B cell (primary cell): Measurements from ENCODE around the gene STX10.

Experiments
- CTCF ChIP-seq: fragments of 200-600 bp; IDR thresholded peaks from one replicate; pipeline ENCODE4 v1.8.0; 2022; ENCODE audit warnings: antibody characterized with exemption, mild to moderate bottlenecking
- EZH2 ChIP-seq: IDR thresholded peaks from 2 replicates; pipeline ENCODE4 v1.6.1; 2012; ENCODE audit warnings: borderline replicate concordance, low read depth, mild to moderate bottlenecking, moderate library complexity, low read length; ENCODE audit not compliant: insufficient read depth, poor library complexity, severe bottlenecking

GRCh38 chr19:13097463-13098258, 52.5 kb downstream of the STX10 start:
- no peak for TF ChIP-seq EZH2
- no peak for TF ChIP-seq CTCF
